KOPT-K1 (cell line): ENCODE results near the gene RIMBP2.

ENCODE experiments used
- H3K27ac ChIP-seq: fragments of 200-600 bp; sonication (generic); 2 replicates; pipeline ENCODE4 v1.5.1; 2016; ENCODE audit warnings: antibody characterized with exemption, mild to moderate bottlenecking, low read depth, low read length; ENCODE audit not compliant: poor library complexity, severe bottlenecking
- H3K36me3 ChIP-seq: fragments of 200-600 bp; sonication (generic); 2 replicates; pipeline ENCODE4 v1.5.1; 2017; ENCODE audit warnings: antibody characterized with exemption, mild to moderate bottlenecking, low read length, moderate library complexity; ENCODE audit not compliant: insufficient read depth
- H3K9me3 ChIP-seq: fragments of 200-600 bp; sonication (generic); 2 replicates; pipeline ENCODE4 v1.5.1; 2017; ENCODE audit warnings: antibody characterized with exemption, low read length, mild to moderate bottlenecking; ENCODE audit not compliant: insufficient read depth, poor library complexity, severe bottlenecking

Gene RIMBP2

DNA sequence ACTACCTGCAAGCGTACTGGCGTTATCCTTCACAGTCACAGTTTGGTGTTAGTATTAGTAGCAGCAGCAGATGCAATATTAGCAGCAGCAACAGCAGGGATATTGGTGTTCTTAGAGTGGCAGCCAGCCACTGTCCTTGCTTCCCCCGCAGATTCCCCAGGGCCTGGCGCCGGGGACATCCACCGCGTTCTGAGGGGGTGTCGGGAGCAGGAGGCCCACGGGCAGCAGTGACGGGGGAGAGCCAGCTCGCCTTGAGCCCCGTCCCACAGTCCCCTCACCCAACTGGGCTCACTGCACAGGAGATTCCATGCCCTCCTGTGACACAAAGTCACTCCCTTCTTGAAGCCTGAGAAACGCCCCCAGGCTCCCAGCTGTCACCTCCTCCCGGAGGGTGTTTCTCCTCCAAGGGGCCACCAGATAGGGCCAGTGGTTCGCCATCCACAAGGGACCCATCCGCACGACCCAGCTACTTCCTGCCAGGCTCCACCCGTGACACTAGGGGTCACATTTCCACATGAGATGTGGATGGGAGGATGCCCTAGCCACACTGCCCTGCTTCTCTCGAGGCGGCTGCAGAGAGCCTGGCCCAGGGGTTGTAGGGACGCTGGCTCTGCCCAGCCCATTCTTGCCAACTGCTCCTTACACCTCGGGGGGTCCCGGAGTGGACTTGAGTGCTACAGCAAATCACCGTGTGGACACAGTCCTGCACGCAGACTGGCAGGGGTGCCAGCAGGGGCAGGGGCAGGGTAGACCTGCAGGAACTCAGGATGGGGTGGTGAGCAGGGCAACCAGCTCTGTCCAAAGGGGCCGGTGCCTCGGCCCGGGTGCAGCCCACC, 255.3 kb downstream of the RIMBP2 start:
- Histone ChIP-seq H3K9me3 (no peaks in the 10 kb centered on the region), H3K36me3 (no peaks in the 10 kb centered on the region), H3K27ac (no peak overlapping the region)

DNA sequence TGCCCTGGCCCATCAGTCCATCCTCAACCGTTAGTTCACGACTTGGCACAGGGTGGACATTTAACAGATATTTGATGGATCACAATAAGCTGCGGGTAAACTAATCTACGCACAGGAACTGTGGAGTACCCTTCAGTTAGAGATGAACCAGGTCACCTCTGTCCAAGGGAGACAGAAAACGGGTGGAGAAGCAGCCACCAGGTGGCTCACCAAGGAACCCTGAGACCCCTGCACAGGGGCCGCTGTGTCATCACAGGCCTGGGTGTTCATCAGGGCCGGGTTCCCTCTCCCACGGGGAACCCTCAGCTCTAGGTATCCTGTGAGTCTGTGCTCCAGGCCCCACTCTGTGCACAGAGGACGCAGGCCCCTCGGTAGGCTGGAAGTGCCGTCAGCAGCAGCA, 256.2 kb downstream of the RIMBP2 start:
- no peaks in the 10 kb centered on the region for H3K36me3 ChIP-seq
- H3K9me3 ChIP-seq = no peaks in the 10 kb centered on the region
- H3K27ac ChIP-seq = no peak overlapping the region

DNA sequence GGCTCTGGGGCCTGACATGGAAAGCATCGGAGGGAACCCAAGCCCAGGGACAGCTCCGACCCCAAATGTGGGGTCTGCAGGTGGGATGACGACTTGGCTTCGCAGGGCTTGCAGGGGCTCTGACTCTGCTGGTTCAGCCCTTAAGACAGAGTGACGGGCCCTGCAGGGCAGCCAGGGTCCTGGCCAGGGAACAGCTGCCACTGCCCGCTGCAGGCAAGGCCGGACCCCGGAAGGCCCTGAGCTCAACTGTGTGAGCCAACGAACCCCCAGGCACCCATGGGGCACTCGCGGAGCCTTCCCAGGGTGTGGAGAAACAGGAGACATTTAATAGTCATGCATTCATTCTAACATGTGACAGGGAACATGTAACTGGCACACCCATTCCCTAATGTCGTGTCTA, 257.8 kb downstream of the RIMBP2 start:
- H3K9me3 ChIP-seq = no peaks in the 10 kb centered on the region
- no peaks in the 10 kb centered on the region for H3K36me3 ChIP-seq
- no peak overlapping the region for H3K27ac ChIP-seq

DNA sequence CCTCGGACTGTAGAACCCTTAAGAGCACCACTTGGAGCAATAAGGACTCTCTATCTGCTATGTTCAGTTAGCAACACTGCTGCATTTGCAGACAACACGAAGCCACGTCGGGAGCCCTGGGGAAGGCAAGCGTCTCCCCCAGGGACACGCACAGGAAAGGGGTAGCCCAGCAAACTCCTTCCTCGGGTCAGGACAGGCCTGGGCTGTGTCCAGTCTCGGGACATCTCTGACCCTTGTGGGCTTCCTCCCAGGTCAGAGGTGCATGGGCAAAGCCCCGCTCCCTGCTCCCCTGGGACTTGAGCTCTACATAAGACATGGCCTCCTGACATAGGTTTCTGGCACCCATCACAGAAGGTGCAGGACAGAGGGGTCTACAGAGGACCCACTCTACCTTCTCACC, 258.9 kb downstream of the RIMBP2 start:
- Histone ChIP-seq H3K27ac (no peak overlapping the region), H3K9me3 (no peaks in the 10 kb centered on the region), H3K36me3 (no peaks in the 10 kb centered on the region)

GRCh38 chr12:130456375-130457199, 259.5 kb downstream of the RIMBP2 start:
- no peaks in the 10 kb centered on the region for H3K9me3 ChIP-seq
- H3K36me3 ChIP-seq = no peaks in the 10 kb centered on the region
- no peak overlapping the region for H3K27ac ChIP-seq

DNA sequence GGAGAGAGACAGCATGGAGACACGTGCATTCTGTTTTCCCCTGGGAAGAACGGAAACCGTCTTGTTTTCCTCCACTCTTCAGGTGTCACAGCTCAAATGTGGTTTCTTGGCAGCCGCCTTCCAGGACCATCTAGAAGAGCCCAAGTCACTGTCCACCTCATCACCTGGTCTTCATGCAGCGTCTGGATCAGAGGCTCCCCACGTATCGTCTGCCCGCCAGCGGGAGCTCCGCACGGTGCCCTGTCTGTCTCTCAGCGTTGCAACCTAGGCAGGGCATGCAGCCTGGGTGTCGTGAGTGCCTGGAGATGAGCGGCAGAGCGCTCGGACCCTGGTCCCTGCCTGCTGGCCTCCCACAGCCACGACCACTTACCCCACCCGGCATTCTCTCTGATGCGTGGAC, 260.9 kb downstream of the RIMBP2 start:
- H3K27ac ChIP-seq = no peak overlapping the region
- no peaks in the 10 kb centered on the region for H3K36me3 ChIP-seq
- H3K9me3 ChIP-seq = no peaks in the 10 kb centered on the region

- no peaks in the 10 kb centered on the region for H3K9me3 ChIP-seq
- no peak overlapping the region for H3K27ac ChIP-seq
- H3K36me3 ChIP-seq = no peaks in the 10 kb centered on the region
These were observed 261.8 kb downstream of the RIMBP2 start for GRCh38 chr12:130454296-130454695.

DNA sequence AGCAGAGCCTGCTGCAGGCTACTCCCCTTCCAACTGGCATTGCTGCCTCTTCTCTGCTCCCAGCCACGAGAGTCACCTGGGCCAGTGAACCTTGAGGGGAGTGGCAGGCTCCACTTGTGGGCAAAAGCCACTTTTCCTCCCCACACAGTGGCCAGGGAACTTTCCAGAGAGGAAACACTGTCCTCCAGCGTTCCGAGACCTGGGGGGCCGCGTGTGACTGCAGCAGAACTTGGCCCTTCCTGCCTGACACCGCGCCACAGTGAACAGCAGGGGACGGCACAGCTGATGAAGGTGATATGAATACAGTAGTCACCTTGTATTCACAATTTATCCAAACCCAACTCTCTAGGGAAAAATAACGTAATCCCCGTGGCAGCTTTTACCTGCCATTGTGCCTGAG, 263.6 kb downstream of the RIMBP2 start:
- H3K36me3 ChIP-seq = no peaks in the 10 kb centered on the region

DNA sequence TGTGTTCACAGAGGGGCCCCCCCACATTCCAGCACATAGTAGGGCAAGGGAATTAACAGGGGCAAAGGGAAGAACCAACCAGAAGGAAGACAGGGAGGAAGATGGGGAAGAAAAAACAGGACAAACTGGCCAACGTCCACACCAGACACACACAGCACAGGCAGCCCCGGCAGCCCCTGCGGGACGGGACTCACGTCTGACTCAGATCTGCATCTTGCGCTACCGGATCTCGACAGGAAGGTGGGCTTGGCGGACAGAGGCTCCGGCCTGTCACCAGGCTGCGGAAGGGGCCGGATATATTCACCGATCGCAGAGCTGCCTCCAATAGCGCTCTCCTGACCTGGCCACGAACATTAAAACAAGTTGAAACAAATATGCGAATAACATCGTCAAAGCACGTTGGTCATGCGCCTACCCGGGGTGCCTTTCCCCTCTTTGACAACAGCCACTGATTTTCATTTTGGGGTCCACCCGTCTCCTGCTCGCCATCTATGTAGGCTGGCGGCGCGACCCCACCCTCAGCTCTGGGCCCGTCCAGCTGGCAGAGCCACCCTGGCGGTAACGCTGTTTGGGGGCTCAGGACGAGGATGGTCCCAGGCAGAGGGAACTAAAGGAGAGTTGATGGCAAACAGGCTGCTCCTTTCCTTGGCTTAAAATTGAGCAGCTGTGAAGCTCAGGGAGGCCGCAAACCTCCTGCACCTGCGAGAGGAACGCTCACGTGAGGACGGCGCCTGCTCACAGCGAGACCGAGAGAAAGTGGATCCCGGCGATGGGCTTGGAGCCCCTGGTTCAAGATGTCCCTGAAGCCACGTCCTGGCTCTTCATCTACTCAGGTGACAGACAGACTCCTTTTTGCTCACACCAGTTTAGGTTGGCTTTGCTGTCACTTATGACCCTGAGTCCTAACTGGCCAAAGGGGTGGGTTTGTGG, 264.8 kb downstream of the RIMBP2 start:
- H3K9me3 ChIP-seq = no peaks in the 10 kb centered on the region
- H3K27ac ChIP-seq = no peak overlapping the region
- no peaks in the 10 kb centered on the region for H3K36me3 ChIP-seq

More for the DNA sequence above, 263.6 kb downstream of the RIMBP2 start:
- Histone ChIP-seq H3K27ac (no peak overlapping the region), H3K9me3 (no peaks in the 10 kb centered on the region)

GRCh38 chr12:130449291-130449690, 266.8 kb downstream of the RIMBP2 start:
- H3K27ac ChIP-seq = no peak overlapping the region
- H3K9me3 ChIP-seq = no peaks in the 10 kb centered on the region
- H3K36me3 ChIP-seq = no peaks in the 10 kb centered on the region

DNA sequence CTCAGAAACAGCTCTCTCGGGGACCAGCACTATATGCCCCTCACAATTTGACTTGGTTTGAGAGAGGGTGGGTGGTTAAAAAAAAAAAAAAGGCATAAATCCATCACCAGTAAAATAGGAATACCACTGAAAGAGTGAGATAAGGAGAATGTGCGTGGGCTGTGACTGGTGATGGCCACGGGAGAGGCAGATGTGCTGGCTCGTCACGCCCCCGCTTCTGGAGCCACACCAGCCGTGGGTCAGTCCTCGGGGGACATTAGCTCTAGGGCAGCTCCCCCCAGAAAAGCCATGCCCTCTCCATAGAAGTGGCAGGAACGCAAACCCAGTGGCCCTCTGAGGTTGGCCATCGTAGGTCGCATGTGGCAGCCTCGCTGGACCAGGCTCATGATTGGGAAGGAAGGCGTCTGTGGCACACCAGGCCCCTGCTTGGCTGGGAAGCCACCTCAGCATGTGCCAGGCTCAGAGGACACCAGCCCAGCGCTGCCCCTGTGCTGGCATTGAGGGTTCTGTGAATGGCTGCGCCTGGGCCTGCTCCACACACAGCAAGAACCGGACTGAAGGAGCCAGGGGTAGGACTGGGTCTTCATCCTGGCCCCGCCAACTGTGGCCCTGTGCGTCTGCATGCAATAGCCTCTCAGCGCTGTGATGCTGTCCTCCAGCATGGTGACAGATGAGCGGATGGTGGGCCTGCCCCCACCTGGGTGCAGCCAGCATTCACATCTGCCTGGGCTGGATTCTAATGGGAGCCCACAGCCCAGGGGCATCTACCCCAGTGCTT, 267.9 kb downstream of the RIMBP2 start:
- Histone ChIP-seq H3K36me3 (no peaks in the 10 kb centered on the region), H3K27ac (no peak overlapping the region), H3K9me3 (no peaks in the 10 kb centered on the region)

GRCh38 chr12:130447655-130447965, 268.5 kb downstream of the RIMBP2 start:
- Histone ChIP-seq H3K36me3 (no peaks in the 10 kb centered on the region), H3K9me3 (no peaks in the 10 kb centered on the region), H3K27ac (no peak overlapping the region)

DNA sequence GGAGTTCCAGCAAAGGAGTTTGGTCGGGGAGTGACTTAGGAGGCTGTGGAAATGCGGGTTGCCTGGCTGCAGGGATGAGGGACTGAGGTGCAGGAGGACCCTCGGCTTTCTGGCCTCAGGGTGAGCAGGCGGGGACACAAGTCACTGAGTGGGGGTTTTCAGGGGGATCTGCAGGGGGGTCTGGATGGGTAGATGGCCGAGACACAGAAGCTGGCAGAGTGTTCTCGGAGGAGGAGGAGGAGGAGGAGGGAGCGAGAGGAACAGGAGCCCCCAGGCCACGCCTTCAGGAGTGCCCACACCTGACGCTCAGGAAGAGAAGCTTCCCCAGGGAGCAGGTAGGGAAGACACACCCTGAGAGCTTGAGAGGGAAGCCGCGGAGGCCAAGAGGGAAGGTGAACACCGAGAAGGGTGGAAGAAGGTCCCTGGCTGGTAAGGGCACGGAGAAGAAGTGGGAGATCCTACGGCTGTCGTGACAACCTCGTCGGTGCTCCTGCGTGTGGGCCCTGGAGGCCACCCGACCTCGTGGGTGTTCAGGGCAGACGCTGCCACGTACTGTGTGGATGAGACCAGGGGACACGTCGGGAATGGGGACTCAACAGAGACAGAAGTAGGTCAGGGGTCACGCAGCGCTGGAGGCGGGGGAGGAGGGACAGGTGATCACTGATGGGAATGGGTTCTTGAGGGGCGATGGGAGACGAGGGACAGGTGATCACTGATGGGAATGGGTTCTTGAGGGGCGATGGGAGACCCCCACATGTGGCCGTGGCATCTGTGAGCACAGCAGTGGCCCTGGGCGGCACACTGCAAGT, 269.0 kb downstream of the RIMBP2 start:
- no peak overlapping the region for H3K27ac ChIP-seq

DNA sequence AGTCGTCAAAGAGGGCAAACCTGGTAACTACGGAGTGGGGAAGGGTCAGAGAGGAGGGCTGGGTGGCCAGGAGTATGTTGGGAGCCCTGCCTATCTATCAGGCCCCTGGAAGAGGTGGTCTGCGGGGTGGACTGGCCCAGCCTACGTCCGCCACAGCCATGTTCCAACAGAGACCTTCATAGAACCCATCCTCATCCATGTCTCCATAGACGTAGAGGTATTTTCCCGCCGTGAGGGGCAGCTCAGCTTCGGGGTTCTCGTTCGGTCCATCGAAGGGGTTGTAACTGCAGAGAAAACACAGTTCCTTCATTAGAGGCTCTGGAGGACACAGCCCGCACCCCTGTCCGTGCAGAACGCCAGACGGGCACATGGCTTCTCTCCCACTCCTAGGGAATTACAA, 271.1 kb downstream of the RIMBP2 start:
- no peaks in the 10 kb centered on the region for H3K36me3 ChIP-seq
- no peak overlapping the region for H3K27ac ChIP-seq
- H3K9me3 ChIP-seq = peaks cover 4% of the 10 kb centered on the region

More for the DNA sequence above, 269.0 kb downstream of the RIMBP2 start:
- Histone ChIP-seq H3K36me3 (no peaks in the 10 kb centered on the region), H3K9me3 (no peaks in the 10 kb centered on the region)
